A549 treated with ZK216348 at 1 μM for 4 hours (cell line): ENCODE results near the gene NAPSA. TPM values are rescaled to one million over a fixed set of nuclear protein-coding genes. Genes with fewer than 3 reads are reported as not detected.

Source experiments
- total RNA-seq: library from RNA; stranded (reverse); fragments of 200-300 nt; extraction: Qiagen RNA extraction; gene quantifications from 5 replicates; pipeline ENCODE4 v1.2.3, GENCODE V29; 2022; ENCODE audit warnings: low read depth

Gene NAPSA
- 0.48 to 1.6 TPM (median 1.2 TPM) in 5 replicates for total RNA-seq

GRCh38 chr19:50365434-50366306, at the start of gene NAPSA:
Gene NAPSA, minus strand, starts transcription at chr19:50365639. Its CDS starts 18 bp downstream, at chr19:50365621.

DNA sequence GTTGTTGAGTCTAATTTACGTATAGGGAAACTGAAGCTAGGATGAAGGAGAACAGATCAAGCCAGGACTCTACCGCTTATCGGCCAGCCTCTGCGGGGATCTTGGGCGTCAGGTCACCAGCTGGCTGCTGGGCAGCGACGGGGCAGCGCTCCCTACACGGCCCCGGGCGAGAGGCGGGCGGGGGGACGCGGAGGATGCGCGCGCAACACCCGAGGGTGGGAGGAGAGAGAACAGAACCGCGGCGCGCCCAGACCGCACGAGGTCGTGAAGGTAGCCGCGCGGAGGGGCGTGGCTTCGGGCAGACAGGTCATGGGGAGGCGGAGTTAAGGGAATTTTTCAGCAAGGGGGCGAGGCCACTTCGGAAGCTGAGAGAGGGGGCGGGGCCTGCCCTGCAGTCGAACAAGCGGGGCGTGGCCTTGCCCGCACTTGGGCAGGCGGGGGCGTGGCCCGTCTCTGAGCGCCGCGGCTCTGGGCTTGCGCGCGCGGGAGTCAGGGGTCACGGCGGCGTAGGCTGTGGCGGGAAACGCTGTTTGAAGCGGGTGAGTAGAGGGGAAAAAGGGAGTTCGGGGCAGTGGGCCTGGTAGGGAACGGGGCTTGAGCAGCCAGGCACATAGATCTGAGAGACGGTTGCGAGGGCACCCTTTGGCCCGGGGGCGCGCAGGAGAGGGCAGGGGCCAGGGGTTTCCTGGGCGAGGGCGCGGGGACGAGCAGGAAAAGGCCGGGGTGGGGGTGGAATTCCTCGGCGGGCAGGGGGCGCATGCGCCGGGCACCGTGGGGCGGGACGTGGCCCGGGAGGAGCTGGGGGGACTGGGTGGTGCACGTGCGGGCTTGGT, 18.6 kb upstream of the NAPSA start, which contains the start of gene POLD1:
Gene POLD1 (plus strand): TSS at position 496 of the 833 bp plus-strand sequence. CDS start 14,505 bp downstream, outside the sequence.

GRCh38 chr19:50376166-50377050, 11.0 kb upstream of the NAPSA start, which contains the start of gene NR1H2:
Gene NR1H2, plus strand, starts transcription at chr19:50376457. Its CDS starts 1,149 bp downstream, at chr19:50377606.

DNA sequence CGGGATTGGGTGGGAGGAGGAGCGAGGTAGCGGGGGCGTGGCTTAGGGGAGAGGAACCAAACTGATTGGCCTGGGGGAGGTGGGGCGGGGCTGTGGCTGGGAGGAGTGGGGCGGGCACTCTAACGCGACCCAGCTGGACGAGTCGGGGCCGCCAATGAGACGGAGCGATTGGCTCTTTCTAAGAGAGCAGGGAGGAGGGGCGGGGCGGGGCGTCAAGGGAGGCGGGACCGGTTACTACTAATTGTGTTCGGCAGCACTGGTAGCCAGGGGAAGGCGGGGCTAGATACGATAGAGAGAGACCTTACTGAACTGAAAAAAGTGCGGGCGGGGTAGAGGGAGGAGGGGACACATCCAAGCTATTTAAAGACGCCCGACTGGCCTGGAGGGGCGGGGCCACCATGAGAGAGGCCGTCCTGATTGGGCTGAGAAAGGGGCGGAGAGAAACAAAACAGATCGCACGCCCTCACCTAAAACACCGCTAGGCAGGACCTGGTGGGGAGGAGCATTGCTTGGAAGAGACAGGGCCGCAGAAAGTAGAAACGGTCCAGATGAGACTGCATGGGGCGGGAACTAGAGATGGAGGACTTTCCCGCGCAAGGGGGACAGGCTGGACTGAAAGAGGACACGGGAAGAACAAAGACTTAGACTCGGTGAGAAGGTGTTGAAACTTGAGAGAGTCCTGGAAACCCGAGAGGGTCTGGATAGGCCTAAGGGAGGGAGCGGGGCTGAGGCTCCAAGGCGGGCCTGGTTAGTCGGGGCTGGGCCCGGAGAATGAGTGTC, 36.1 kb downstream of the NAPSA start, which contains the start of gene KCNC3:
Gene KCNC3 (minus strand): TSS at position 232 of the 780 bp plus-strand sequence. CDS start 295 bp downstream, outside the sequence.

Other genes with a start within 250 kb of the NAPSA start
- not detected in 5 replicates for gene IZUMO2, start 202.4 kb downstream of the NAPSA start, total RNA-seq
- gene MYH14, start 162.0 kb downstream of the NAPSA start, total RNA-seq, result 4.0 to 7.5 TPM (median 6.7 TPM) in 5 replicates
- gene KCNC3, start 36.3 kb downstream of the NAPSA start, total RNA-seq, result 0.78 to 1.7 TPM (median 1.5 TPM) in 5 replicates
- gene NR1H2, start 10.8 kb upstream of the NAPSA start, total RNA-seq, result 55.3 to 88.6 TPM (median 84.3 TPM) in 5 replicates
- 42.6 to 91.4 TPM (median 81.7 TPM) in 5 replicates for gene POLD1, start 18.7 kb upstream of the NAPSA start, total RNA-seq
- 0.16 to 0.80 TPM (median 0.32 TPM) in 4 of 5 replicates, not detected in the other for gene SPIB, start 53.3 kb upstream of the NAPSA start, total RNA-seq
- not detected in 5 replicates for gene MYBPC2, start 67.3 kb upstream of the NAPSA start, total RNA-seq
- gene EMC10, start 110.9 kb upstream of the NAPSA start, total RNA-seq, result 79.6 to 159 TPM (median 151 TPM) in 5 replicates
- 1.7 to 3.0 TPM (median 2.1 TPM) in 5 replicates for gene GARIN5A, start 111.2 kb upstream of the NAPSA start, total RNA-seq
- gene JOSD2, start 145.6 kb upstream of the NAPSA start, total RNA-seq, result 43.9 to 92.5 TPM (median 82.2 TPM) in 5 replicates
- not detected in 5 replicates for gene ASPDH, start 148.3 kb upstream of the NAPSA start, total RNA-seq
- gene LRRC4B, start 202.8 kb upstream of the NAPSA start, total RNA-seq, result 0.38 to 0.68 TPM (median 0.58 TPM) in 5 replicates